Fibroblast of lung (primary cell): Measurements from ENCODE around the gene GRM8.

ENCODE experiments used
- EZH2 ChIP-seq: IDR thresholded peaks from 2 replicates; pipeline ENCODE4 v1.5.1; 2012; ENCODE audit warnings: low read length, control low read depth, mild to moderate bottlenecking; ENCODE audit errors: missing control alignments
- TF ChIP-seq, protein P1 (sequence below), 2 donors: IDR thresholded peaks in 1 of 2; conservative IDR thresholded peaks in 1 of 2; 1 replicate in 1 of 2; 2 replicates in 1 of 2; pipeline ENCODE4 v1.5.1; 2011 to 2012; ENCODE audit warnings: low read length in 2 of 2, control low read depth in 1 of 2, inconsistent platforms in 1 of 2, low read depth in 1 of 2, mild to moderate bottlenecking in 1 of 2

GRCh38 chr7:127230192-127230925 is 22.4 kb downstream of the GRM8 start:
- TF ChIP-seq, protein P1, sequence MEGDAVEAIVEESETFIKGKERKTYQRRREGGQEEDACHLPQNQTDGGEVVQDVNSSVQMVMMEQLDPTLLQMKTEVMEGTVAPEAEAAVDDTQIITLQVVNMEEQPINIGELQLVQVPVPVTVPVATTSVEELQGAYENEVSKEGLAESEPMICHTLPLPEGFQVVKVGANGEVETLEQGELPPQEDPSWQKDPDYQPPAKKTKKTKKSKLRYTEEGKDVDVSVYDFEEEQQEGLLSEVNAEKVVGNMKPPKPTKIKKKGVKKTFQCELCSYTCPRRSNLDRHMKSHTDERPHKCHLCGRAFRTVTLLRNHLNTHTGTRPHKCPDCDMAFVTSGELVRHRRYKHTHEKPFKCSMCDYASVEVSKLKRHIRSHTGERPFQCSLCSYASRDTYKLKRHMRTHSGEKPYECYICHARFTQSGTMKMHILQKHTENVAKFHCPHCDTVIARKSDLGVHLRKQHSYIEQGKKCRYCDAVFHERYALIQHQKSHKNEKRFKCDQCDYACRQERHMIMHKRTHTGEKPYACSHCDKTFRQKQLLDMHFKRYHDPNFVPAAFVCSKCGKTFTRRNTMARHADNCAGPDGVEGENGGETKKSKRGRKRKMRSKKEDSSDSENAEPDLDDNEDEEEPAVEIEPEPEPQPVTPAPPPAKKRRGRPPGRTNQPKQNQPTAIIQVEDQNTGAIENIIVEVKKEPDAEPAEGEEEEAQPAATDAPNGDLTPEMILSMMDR (conservative IDR thresholded peaks at IDR 0.05 in 1 of 2, IDR thresholded peaks at IDR 0.05 in 1 of 2; ENCODE audit: low read depth in 1 of 2, low read length in 2 of 2): no peak
- no peak for TF ChIP-seq EZH2
